T-helper 22 cell (primary cell): ENCODE results near the gene RNFT2.
"Not testable (repeated sequence)": the region's sequence is repeated elsewhere in the genome, so short reads cannot be mapped to it uniquely, and the experiment has no call there.

Experiments
- DNase-seq: peaks from one replicate; pipeline ENCODE4 v3.0.0-alpha.2; 2020; ENCODE audit warnings: low read depth

RNFT2 gene

DNA sequence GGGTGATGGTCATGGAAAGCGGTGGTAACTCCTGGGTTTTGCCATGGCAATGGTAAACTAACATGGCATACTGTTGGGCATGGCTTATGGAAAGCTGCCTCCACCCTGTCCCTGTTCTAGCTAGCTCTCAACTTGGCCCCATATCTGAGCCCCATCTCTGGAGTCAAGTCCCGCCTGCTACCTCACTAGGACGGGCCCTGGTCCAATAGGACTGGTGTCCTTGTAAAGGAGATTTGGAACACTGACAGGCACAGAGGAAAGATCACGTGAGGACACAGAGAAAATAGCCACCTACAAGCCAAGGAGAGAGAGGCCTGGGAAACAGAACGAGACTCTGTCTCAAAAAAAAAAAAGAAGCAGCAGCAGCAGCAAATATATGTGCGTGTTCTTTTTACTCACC is 59.8 kb downstream of the RNFT2 start:
- no peak for DNase-seq

DNA sequence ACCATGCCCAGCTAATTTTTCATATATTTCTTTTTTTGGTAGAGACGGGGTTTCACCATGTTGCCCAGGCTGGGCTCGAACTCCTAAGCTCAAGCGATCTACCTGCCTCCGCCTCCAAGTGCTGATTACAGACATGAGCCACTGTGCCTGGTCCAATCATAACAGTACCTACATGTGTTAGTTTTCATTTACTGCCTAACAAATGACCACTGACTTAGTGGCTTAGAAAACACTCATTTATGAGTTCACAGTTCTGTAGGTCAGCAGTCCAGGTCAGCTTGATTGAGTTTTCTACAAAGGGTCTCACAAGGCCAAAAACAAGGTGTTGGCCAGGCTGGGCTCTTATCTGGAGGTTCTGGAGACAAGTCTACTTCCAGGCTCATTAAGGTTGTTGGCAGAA is 60.6 kb downstream of the RNFT2 start:
- no peak for DNase-seq

DNA sequence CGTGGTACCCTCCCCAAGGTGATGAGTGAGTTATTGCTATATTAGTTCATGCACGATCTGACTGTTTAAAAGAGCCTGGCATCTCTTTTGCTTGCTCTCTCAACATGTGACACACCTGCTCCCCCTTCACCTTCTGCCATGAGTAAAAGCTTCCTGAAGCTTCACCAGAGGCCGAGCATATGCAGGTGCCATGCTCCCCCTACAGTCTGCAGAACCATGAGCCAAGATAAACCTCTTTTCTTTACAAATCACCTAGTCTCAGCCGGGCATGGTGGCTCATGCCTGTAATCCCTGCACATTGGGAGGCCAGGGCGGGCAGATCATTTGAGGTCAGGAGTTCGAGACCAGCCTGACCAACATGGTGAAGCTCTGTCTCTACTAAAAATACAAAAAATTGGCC is 61.8 kb downstream of the RNFT2 start:
- no peak for DNase-seq

DNA sequence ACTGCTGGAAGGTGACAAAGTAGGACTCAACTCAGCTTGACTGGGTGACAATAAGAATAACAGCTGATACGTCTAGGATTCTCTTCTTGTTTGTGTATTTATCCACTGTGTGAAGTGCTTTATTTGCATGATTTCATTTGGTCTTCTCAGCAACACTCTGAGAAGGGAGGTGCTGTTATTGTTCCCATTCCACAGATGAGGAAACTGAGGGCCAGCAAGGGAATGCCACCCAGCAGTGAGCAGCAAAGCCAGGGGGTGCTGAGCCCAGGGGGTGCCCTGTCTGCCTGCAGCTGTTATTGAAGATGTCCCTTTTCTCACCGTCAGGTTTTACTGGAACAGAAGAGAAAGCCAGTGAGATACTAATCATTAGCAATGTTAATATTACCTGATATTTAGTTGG is 62.8 kb downstream of the RNFT2 start:
- DNase-seq: no peak

DNA sequence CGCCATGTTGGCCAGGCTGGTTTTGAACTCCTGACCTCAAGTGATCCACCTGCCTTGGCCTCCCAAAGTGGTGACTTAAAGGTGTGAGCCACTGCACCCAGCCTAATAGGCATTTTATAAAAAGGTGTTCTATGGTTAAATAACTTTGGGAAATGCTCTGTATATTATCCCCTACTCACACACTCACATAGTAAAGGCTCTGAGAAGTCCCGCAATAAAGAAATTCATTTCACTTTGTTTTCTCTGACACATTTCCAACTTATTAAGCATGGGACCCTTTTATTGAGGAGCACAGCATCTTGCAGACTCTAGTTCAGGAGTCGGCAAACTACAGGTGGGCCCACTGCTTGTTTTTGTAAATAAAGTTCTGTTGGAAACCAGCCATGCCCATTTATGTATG is 63.9 kb downstream of the RNFT2 start:
- no peak for DNase-seq

DNA sequence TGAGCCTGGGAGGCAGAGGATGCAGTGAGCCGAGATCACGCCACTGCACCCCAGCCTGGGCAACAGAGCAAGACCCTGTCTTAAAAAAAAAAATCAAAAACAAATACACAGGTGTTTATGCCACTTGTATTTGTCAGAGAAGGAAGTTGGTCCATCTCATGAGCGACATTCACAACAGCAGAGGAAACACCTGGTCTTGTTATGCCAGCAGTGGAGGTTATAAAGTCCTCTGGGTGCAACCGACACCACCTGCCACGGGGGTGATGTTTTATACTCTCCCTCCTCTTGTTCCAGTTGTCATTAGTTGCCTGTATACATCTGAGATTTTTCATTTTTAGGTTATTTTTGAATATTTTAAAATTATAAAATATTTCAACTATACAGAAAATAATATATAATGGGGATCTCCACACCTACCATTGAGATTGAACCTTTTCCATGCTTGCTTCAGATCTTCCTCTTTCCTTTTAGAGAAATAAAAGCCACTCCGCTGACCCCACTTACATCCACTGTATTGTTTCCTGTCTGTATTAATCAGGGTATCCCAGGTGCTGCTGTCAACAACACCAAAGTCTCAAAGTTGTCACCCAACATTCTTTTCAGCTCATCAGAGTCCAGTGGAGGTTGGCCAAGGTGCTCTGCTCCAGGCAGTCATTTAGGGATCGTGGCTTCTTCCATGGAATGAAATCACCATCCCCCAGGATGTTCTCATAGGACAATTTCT is 65.1 kb downstream of the RNFT2 start:
- DNase-seq: no peak

DNA sequence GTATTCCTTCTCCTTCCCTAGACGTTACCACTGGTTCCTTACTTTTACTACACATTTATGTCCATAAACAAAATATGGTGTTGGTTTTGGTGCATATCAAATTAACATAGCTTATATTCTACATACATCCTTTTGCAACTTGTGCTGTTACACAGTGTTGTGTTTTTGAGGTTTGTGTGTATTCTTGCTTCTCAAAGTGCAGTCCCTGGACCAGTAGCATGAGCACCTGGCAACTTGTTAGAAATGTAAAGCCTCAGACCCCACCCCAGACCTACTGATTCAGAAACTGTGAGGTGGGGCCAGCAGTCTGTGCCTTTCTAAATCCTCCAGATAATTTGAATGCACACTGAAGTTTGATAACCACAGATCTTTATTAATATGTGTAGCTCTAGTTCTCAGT is 65.9 kb downstream of the RNFT2 start:
- DNase-seq: no peak

DNA sequence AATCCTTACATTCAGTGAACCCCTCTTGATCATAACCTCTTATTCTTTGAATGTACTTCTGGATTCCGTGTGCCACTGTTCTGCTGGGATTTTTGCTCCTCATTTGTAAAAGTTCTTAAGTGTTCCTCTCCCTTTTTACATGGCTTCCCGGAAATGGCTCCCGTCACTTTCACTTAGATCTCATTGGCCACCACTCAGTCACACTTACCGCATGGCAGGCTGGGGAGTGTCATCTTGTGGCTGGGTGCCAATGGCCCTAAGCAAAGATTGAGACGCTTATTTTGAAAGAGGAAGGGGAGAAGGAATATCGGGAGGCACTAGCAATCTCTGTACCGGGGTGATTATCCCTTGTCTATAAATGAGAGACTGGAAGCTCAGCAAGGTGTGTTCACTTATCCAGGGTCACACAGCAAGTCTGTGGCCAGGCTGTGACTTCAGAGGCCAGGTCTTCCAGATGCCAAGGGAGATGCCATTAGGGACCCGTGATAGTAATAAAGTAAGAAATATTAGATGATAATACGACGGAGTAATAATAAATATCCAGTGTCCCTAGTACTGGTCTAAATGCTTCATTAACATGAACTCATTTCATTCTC is 68.8 kb downstream of the RNFT2 start:
- DNase-seq: no peak

DNA sequence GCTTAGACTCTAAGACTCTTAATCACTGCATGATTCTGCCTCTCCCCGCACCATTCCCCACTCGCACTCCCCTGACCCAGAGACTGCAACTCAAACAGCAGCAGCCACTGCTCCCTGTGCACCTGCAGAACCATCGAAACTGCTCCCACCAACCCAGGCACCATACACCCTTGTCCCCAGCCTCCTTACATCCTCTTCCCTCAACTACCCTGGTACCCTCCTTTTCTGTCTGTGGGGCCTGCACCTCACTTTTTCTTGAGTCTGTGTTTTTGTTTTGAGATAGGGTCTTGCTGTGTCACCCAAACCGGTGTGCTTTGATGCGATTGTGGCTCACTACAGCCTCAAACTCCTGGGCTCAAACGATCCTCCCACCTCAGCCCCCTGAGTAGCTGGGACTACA is 69.4 kb downstream of the RNFT2 start:
- DNase-seq: no peak

DNA sequence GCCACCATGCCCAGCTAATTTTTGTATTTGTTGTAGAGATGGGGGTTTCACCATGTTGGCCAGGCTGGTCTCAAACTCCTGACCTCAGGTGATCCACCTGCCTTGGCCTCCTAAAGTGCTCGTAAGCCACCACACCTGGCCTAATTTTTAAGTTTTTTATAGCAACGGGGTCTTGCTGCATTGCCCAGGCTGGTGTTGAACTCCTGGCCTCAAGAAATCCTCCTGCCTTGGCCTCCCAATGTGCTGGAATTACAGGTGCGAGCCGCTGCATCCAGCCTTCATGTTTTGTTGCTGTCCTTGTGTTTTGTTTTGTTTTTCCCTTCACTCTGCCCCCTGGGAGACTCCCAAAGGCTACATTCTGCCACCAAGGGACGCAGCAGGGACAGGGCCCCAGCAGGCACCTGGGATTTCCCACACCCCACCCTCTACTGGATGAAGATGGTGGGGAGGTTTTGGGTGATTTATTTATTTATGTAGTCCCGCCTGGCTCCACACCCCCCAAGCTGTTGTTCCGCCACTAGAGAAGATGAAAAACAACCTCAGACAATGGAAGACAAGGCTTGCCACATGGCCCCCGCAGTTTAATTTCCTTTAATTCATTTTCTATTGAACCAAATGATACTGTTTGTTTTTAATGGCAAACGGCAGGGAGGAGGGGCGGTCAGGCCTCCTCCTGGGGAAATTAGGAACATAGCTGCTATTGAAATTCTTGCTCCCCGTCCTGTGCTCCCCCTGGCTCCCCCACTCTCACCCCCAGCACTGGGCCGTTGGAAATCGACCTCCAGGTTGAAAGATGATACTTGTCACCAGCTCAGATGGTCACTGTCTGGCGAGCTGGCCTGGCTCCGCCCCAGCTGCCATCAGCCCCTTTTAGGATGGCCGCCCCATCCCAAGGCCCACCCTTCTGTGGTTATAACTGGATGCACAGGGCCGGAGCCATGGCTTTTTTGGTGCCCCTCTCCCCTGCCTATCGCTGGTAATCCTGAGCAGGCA is 70.3 kb downstream of the RNFT2 start:
- DNase-seq: no peak

DNA sequence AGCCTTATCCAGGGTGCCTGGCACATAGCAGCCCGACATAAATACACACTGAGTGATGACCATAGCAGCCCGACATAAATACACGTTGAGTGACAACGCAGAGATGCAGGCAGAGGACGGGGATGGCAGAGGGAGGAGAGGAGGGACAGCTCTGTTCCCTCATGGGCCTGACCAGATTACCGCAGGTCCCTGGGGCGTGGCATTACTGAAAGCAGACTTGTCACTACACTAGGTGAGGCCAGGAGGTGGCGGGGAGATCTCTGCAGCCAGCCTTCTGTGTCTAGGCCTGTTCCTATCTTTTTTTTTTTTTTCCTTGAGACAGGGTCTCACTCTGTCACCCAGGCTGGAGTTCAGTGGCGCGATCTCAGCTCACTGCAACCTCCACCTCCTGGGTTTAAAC is 74.1 kb downstream of the RNFT2 start:
- no peak for DNase-seq

DNA sequence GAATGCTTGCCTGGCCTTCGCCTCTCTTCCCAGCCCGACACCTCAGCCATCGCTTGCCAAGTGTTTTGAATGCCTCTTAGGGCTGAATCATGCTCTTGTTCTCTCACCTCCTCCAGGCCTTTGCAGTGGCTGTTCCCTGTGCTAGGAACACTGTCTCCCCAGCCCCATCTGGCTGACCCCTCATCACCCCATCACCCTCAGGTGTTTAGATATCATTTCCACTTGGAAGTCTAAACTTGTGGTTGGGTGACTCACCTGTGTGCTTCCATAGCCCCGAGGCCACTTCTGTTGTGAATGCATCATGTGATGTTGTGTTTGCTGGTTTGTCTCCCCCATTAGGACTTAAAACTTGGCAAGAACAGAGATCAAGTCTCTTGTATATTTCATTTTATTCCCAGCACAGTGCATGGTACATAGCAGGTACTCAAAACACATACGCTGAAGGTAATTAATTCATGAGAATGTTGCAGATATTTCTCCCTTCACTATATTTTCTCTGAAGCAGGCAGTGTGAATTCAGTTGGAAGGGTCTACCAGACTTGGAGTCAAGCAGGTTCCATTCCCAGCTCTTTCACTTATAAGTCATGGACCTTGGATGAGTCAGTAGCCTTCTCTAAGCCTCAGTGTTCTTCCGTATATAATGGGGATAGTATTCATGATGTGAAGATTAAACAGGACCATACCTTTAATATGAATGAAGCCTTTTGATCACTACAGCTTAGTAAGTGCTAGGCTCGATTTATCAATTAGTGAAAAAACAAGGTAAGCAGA is 75.3 kb downstream of the RNFT2 start:
- DNase-seq: no peak

DNA sequence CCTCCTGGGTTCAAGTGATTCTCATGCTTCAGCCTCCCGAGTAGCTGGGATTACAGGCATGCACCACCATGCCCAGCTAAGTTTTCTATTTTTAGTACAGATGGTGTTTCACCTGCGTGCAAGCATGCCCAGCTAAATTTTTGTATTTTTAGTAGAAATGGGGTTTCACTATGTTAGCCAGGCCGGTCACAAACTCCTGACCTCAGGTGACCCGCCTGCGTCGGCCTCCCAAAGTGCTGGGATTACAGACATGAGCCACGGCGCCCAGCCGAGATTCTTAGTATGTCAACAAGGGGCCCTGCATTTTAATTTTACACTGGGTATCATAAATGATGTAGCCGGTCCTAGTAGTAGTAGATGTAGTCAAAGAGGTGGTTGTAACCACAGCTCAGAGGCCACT is 76.7 kb downstream of the RNFT2 start:
- not testable (repeated sequence) for DNase-seq

DNA sequence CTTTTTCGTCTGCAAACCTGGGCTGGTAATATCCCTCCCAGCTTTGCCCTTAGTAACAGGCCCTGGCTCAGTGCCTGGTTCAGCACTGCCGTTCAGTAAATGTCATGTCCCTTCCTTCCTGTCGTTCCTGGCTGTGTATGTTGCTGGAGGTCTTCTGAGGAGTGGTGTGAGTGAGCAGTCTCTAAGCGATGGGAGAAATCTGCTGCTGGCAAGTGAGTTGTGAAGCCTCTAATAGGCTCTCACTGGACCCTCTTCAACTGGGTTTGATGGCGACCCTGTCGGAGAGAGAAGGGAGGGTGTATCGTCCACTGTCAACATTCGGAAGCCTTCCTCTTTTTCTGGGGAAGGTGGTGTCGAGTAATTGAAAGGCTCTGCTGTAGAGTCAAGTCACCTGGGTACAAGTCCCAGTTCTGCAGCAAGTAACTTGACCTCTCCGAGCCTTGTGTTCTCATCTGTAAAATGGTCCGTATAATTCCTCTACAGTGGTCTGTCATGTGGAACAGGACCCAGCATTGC is 80.3 kb downstream of the RNFT2 start:
- DNase-seq: no peak

DNA sequence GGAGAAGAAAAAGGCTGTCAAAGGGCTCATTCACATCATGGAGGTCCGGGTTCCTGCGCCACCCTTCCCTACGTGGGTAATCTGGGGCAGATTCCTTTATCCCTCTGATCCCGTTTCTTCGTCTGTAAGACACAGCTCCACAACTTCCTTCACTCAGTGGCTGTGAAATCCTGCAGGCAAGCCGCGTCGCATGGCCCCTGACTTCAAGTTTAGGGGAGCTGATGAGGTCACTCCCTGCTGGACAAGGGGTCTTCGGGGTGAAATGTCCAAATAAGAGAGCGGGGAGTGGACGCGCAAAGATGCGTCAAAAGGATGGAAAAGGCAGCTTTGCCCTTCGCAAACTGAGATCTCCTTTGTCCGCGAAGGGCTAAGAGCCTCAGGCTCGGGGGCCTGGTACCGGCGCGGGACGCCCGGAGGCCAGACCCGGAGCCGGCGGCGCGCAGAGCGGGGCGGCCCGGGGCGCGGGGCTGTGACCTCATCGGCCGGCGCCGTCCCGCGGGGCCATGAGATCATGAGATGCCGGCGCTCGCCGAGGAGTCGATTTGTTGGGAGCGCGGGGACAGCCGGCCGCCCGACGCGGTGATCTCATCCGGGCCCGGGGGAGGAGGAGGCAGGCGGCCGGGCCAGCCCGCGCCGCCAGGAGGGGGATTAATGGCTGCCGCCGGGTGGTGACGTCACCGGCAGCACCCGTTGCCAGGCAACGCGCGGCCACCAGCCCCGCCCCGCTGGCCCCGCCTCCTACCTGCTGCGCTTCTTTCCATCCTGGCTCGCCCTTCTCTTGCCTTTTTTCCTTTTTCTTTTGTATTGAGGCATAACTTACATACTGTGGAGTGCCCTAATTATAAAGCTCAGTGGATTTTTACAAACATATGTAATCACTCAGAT is 81.1 kb downstream of the RNFT2 start:
- peak; percentile 85 for DNase-seq

DNA sequence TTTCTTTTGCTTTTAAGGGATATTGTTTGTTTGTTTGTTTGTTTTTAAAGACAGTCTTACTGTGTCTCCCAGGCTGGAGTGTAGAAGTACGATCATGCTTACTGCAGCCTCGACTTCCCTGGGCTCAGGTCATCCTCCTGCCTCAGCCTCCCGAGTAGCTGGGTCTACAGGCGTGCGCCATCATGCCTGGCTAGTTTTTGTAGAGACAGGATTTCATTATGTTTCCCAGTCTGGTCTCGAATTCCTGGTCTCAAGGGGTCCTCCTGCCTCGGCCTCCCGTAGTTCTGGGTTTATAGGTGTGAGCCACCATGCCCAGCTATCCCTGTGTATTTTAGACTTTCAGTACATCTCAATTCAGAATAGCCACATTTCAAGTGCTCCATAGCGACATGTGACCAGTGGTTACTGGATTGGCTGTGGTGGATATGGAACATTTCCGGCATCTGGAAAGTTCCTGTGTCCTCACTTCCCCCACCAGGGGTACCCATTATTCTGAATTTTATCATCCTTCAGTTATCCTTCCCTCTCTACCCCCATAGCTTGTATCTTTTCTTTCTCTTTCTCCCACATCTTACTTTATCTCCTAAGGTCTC is 82.0 kb downstream of the RNFT2 start:
- DNase-seq: no peak

DNA sequence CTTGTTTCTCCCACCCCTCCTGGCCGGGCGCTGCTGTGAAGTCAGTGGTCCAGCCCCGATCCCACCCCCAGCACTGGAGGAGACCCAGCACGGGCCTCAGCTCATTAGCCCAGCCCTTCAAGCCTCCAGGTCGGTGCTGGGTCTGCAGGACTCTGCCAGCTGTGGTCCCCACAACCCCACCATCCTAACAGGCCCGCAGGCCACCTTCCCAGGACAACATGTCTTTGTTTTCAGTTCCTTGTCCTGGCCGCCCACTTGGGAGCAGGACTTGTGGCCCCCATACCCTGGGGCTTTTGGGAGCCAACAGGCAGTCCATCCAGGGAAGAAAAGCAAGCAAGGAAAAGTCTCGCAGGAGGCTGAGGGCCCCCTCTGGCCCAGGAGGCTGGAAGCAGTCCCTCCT is 83.2 kb downstream of the RNFT2 start:
- DNase-seq: no peak

DNA sequence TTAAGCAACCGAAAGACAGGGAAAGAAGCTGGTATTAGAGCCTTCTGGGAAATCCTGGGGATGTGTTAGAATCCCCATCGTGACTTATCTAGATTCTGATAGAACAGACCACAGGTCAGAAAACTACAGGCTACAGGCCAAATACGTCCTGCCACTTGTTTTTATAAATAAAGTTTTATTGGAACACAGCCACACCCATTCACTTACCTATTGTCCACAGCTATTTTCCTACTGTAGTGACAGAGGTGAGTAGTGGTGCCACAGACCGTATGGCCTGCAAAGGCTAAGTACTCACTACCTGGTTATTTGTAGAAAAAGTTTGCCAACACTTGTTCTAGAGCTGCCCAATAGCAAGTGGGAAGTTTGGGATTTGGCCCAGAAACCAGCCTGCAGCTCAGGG is 89.3 kb downstream of the RNFT2 start:
- no peak for DNase-seq

DNA sequence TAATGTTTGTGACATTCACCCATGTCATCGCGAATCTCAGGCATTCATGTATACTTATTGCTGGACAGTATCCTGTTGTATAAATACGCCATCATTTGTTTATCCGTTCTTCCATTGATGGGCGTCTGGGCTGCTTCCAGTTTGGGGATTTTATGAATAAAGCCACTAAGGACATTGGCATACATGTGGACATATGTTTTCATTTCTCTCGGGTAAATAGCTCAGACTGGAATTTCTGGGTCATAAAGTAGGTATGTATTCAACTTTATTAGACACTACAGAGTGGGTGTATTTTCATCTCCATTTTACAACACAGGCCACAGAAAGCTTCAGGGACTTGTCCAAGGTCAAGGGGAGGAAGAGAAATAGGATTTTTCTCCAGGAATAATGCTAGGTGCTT is 94.2 kb downstream of the RNFT2 start:
- no peak for DNase-seq

DNA sequence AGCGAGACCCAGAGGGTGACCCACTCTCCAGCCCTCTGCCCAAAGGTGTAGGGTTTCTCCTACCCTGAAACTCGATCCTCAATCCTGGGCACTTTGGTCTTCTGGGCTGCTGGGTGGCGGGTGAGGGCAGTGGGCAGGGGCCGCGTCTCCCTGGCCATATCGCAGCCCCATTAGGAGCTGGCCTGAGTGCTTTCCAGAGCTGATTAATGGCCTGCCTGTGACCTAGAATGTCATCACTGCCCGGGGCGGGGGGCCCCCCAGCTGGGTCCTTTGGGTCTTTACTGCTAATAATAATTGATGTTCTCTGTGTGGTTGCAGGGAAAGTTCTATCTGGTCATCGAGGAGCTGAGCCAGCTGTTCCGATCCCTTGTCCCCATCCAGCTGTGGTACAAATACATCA is 95.4 kb downstream of the RNFT2 start:
- no peak for DNase-seq

DNA sequence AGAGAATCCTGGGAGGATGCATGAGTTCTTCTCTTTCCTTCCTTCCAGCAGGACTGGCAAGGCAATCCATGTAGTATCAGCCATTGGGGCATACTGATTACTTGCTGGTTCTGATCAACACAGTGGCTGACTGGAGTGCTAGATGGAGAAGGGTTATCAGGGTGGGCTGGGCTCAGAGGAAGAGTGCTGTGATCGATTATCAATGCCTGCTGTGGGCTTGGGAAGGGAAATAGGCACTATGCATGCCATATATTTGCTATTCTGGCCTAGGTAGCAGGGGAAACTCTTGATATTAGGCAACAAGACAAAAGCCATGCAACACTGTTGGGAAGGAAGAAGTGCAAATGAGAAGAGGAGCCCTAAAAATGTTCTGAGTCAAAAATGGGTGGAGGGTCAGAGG is 97.4 kb downstream of the RNFT2 start:
- no peak for DNase-seq
